Measurements from ENCODE around the gene KCND2.

- TF ChIP-seq CTCF (conservative IDR thresholded peaks at IDR 0.05) (no peak), ZFX (IDR thresholded peaks at IDR 0.05) (no peak)
Observed at GRCh38 chr7:120741371-120742042, 468.5 kb downstream of the KCND2 start.

All from C4-2B (cell line).